Osteoblast (primary cell): Measurements from ENCODE around the gene CACNA1D. TPM values are rescaled to one million over a fixed set of nuclear protein-coding genes. Genes with fewer than 3 reads are reported as not detected.
"Not testable (repeated sequence)": the region's sequence is repeated elsewhere in the genome, so short reads cannot be mapped to it uniquely, and the experiment has no call there.

Experiments used
- DNase-seq: peaks from one replicate; pipeline ENCODE4 v3.0.0; 2011; ENCODE audit warnings: low spot score, mixed read lengths; ENCODE audit not compliant: insufficient read length; ENCODE audit errors: missing footprints
- H2AFZ ChIP-seq: 2 replicates; pipeline ENCODE4 v1.6.0; 2011; ENCODE audit warnings: mild to moderate bottlenecking, low read length
- H3K27ac ChIP-seq: 2 replicates; pipeline ENCODE4 v1.5.1; 2011; ENCODE audit warnings: mild to moderate bottlenecking, low read depth, low read length, moderate library complexity
- H3K27me3 ChIP-seq: 2 replicates; pipeline ENCODE4 v1.6.0; 2012; ENCODE audit warnings: mild to moderate bottlenecking, control low read depth, inconsistent platforms, low read length, moderate library complexity; ENCODE audit not compliant: insufficient read depth
- H3K36me3 ChIP-seq: 2 replicates; pipeline ENCODE4 v1.5.1; 2011; ENCODE audit warnings: mild to moderate bottlenecking, low read length, control low read depth, moderate library complexity; ENCODE audit not compliant: insufficient read depth
- H3K4me1 ChIP-seq: 2 replicates; pipeline ENCODE4 v1.5.1; 2011; ENCODE audit warnings: mild to moderate bottlenecking, low read length, control low read depth, moderate library complexity; ENCODE audit not compliant: insufficient read depth
- H3K4me2 ChIP-seq: 2 replicates; pipeline ENCODE4 v1.6.0; 2011; ENCODE audit warnings: mild to moderate bottlenecking, low read length; ENCODE audit not compliant: insufficient read depth
- H3K4me3 ChIP-seq: fragments of 200-600 bp; sonication (generic); 3 replicates; pipeline ENCODE4 v1.5.1; 2012; ENCODE audit warnings: mild to moderate bottlenecking, low read length, inconsistent platforms; ENCODE audit not compliant: insufficient read depth
- H3K79me2 ChIP-seq: 2 replicates; pipeline ENCODE4 v1.6.0; 2012; ENCODE audit warnings: mild to moderate bottlenecking, low read length, control low read depth, inconsistent platforms; ENCODE audit not compliant: insufficient read depth
- H3K9me3 ChIP-seq: 2 replicates; pipeline ENCODE4 v1.5.1; 2011; ENCODE audit warnings: low read depth, low read length, control low read depth
- H4K20me1 ChIP-seq: 2 replicates; pipeline ENCODE4 v1.6.0; 2012; ENCODE audit warnings: mild to moderate bottlenecking, low read length, control low read depth; ENCODE audit not compliant: insufficient read depth
- total RNA-seq: library from RNA; depleted of rRNA; stranded (reverse); fragments of >200 nt; gene quantifications from 2 replicates; pipeline ENCODE4 v1.2.3, GENCODE V29; 2012
- TF ChIP-seq, protein P1 (sequence below): IDR thresholded peaks from 2 replicates; pipeline ENCODE4 v1.5.1; 2011; ENCODE audit warnings: mild to moderate bottlenecking, low read depth, low read length, moderate library complexity; ENCODE audit errors: extremely low read depth

CACNA1D gene
- total RNA-seq, 1 donor = under 0.01 TPM

- no peak overlapping the region for H2AFZ ChIP-seq
- H3K79me2 ChIP-seq = no peaks in the 10 kb centered on the region
- H3K9me3 ChIP-seq = no peaks in the 10 kb centered on the region
- no peaks in the 10 kb centered on the region for H3K4me1 ChIP-seq
- no peak for DNase-seq
- TF ChIP-seq, protein P1, sequence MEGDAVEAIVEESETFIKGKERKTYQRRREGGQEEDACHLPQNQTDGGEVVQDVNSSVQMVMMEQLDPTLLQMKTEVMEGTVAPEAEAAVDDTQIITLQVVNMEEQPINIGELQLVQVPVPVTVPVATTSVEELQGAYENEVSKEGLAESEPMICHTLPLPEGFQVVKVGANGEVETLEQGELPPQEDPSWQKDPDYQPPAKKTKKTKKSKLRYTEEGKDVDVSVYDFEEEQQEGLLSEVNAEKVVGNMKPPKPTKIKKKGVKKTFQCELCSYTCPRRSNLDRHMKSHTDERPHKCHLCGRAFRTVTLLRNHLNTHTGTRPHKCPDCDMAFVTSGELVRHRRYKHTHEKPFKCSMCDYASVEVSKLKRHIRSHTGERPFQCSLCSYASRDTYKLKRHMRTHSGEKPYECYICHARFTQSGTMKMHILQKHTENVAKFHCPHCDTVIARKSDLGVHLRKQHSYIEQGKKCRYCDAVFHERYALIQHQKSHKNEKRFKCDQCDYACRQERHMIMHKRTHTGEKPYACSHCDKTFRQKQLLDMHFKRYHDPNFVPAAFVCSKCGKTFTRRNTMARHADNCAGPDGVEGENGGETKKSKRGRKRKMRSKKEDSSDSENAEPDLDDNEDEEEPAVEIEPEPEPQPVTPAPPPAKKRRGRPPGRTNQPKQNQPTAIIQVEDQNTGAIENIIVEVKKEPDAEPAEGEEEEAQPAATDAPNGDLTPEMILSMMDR = no peak
- no peak overlapping the region for H3K27ac ChIP-seq
- no peak overlapping the region for H3K4me3 ChIP-seq
- no peak overlapping the region for H3K4me2 ChIP-seq
- H4K20me1 ChIP-seq = no peaks in the 10 kb centered on the region
- no peaks in the 10 kb centered on the region for H3K36me3 ChIP-seq
- H3K27me3 ChIP-seq = no peaks in the 10 kb centered on the region
These were observed 76.9 kb downstream of the CACNA1D start for GRCh38 chr3:53571264-53571663.

DNA sequence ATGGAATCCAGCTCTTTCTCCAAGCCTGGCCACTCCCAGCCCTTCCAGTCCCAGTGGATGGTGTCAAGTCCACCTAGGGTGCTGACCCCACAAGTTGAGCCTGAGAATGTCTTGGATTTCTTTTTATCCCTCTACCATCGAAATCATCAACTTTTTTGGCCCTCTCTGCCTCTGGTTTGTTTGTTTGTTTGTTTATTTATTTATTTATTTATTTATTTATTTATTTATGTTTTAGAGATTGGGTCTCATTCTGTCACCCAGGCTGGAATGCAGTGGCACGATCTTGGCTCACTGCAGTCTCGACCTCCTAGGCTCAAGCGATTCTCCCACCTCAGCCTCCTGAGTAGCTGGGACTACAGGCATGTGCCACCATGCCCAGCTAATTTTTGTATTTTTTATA, 77.8 kb downstream of the CACNA1D start:
- not testable (repeated sequence) for H3K4me2 ChIP-seq, DNase-seq, H3K79me2 ChIP-seq, H3K9me3 ChIP-seq, H3K36me3 ChIP-seq, H4K20me1 ChIP-seq, H3K27ac ChIP-seq, H3K27me3 ChIP-seq, H3K4me3 ChIP-seq, H3K4me1 ChIP-seq, H2AFZ ChIP-seq

GRCh38 chr3:53577506-53577905, 83.1 kb downstream of the CACNA1D start:
- Histone ChIP-seq H3K4me2 (no peak overlapping the region), H3K79me2 (no peaks in the 10 kb centered on the region), H3K27ac (no peak overlapping the region), H3K27me3 (no peaks in the 10 kb centered on the region), H3K36me3 (no peaks in the 10 kb centered on the region), H2AFZ (no peak overlapping the region), H4K20me1 (no peaks in the 10 kb centered on the region), H3K9me3 (no peaks in the 10 kb centered on the region), H3K4me3 (no peak overlapping the region), H3K4me1 (no peaks in the 10 kb centered on the region)
- DNase-seq = no peak
- TF ChIP-seq, protein P1 = no peak

DNA sequence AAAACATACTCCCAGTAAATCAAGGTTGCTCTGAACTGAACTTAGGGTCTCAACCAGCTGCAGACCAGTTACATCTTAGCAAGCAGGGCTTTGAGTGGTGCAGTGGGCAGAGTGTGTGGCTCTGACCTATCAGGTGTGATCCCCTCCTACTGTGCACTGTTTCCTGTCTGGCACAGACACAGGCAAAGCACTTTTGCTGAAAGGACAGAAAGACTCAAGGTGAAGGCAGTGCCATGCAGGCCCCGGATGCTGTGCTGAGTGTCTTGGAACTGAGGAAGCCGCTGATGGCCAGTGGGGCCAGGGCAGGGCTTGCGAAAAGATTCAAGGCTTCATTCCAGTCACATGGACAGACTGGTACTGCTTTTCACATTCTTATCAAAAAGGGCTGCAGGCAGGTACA, 85.2 kb downstream of the CACNA1D start:
- Histone ChIP-seq H3K9me3 (no peaks in the 10 kb centered on the region), H3K4me3 (no peak overlapping the region), H3K4me2 (no peak overlapping the region), H3K36me3 (no peaks in the 10 kb centered on the region), H3K27ac (no peak overlapping the region), H3K79me2 (no peaks in the 10 kb centered on the region), H3K27me3 (no peaks in the 10 kb centered on the region), H2AFZ (no peak overlapping the region), H4K20me1 (no peaks in the 10 kb centered on the region), H3K4me1 (no peaks in the 10 kb centered on the region)
- DNase-seq = no peak
- TF ChIP-seq, protein P1 = no peak
